Measurements from ENCODE around the gene PRLR.
A peak's percentile ranks its signal among the peaks of the same experiment; 100 is the strongest.

PRLR gene

DNA sequence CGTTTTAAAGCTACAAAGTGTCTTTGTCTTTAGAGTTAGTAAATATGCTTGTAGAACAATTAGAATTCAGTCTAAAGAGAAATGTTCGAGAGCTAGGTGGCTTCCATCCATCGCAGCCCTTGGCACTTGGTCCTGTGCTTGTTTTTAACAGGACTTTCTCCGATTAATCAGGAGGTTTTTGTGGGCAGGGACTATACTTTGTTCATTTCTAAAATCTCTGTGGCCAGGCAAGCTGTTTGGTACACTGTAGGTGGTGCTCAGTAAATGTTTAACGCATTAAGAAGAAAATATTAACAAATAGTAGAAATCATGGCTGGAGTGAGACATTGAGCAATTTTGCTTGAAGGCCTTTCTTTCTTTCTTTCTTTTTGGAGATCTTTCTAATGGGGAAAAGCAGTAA, 203.3 kb downstream of the PRLR start:
- no peak for DNase-seq

DNA sequence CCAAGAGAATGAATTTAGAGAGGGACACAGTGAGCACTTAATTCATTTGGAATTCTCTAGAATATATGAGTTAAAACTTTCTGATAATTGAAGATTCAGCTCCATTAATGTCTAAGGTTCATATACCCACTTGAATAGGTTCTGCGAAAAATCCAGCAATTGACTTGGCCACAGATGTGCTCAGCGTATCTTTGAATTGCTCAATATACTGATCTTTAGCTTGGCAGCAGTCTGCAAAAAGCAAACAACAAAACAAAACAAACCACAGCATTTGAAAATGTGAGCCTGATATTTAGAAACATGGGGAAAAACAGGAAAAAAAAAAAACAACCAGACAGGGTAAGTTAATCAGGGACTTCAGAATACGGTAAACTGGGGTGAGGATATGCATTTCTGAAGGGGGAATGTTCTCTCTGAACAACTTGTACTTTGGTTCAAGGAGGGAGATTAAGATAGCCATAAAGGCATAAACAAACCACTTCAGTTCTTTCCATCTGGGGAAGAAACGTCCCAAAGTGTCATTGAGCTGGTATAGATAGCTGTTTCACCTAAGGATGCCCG, 203.9 kb downstream of the PRLR start:
- no peak for DNase-seq

DNA sequence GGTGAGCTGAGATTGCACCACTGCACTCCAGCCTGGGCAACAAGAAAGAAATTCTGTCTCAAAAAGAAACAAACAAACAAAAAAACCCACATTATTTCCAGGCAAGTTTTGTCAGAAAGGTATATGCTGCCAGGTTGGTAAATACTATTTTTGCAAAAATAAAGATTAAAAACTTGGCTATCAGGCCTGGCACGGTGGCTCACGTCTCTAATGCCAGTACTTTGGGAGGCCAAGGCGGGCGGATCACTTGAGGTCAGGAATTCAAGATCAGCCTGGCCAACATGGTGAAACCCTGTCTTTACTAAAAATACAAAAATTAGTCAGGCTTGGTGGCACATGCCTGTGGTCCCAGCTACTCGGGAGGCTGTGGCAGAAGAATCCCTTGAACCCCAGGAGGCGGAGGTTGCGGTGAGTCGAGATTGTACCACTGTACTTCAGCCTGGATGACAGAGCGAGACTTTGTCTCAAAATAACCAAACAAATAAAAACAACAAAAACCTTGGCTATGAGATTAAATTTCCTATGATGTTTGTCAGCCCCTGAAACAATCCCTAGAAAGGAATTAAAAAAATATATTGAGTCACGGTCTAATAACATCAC, 205.3 kb downstream of the PRLR start:
- no peak for DNase-seq

GRCh38 chr5:35023391-35024178, 206.7 kb downstream of the PRLR start:
- DNase-seq = no peak

DNA sequence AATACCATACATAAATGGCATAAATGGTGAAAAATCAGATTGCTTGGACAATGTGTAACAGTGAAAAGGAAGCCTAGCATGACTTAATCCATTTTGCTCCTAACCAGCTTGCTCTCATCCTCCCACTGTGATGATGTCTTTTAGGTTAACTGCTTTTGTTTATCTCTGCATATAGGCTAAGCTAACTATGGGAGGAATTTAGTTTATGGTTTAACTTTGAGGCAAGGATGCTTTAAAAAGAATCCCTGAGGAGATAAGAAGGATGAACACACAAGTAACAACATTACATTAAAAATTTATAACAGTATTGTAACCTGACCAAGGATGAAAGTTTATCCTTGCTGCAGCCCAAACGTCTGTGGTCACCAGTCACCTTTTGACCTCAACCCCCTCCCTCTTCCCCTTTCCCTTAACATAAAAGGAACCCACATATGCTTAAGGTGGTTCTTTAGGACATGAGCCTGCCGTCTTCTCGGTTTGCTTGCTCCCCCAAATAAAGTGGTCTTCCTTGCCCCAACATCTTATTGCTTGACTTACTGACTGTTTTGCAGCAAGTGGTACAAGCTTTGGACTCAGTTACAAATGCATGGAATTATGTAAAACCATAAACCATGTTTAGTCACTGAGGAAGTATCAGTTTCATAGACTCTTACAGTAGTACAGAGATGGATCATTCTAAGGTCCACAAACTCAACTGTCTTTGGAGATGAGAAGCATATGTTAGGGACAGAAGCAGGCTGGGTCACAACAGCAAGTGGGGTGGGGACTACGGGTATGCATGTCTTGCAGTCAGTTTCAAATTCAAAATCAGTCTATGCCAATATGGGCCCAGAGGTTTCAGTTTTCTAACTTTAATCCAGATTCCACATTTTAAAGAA, 213.9 kb downstream of the PRLR start:
- DNase-seq = peak; percentile 15

DNA sequence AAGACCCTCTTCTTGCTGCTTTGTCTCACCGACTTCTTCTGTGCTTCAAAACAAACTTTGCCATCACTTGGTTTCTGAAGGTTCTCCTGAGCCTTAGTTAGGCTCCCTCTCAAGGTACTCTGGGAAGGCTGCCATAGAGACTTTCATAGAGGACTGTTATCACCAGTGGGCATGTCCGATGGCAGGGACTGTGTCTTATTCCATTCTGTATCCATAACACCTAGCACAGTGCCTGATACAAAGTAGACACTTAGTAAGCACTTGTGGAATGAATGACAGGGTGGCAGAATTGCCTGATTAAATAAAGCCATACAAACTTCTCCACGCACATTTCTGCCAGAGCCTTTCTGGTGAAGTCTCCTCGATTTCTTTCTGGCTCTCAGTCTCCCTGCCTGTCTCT, 215.2 kb downstream of the PRLR start:
- no peak for DNase-seq

DNA sequence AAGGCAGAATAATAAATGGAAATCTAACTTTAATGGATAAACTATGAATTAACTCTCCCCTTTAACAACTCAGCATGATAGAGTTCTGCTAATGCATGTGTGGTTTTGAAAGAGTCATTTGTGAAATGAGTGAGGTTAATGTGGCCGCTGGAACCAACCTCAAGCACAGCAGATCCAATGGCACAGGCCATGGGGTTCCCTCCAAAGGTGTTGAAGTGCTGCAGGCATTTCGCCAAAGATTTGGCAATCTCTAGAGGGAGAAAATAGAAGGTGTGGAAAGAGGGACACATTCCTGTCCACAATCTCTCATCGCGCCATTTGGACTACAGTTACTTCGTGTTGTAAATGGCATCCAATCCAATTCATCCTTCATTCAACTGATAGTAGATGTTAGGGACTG, 217.5 kb downstream of the PRLR start:
- DNase-seq = peak; percentile 16

- no peak for DNase-seq
Observed at GRCh38 chr5:35012365-35012764, 217.9 kb downstream of the PRLR start.

DNA sequence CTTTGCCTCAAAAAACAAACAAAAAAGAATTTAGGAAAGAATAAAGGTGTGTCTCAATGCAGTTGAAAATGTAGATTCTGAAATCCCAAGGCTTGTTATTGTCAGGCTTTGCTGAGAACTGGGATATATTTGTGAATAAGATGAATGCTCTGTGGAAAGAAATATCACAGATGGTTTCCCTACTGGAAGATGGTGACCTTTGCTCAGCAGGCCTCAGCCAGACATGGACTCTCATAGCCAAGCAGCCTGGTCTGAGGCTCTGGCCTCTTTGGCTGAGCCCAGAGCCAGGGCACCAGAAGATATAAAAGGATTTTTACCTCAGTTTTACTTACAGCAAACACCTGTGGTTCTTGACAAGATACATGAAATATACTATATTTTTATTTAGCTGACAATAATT, 219.6 kb downstream of the PRLR start:
- no peak for DNase-seq

- no peak for DNase-seq
Observed at GRCh38 chr5:35009657-35010056, 220.6 kb downstream of the PRLR start.

GRCh38 chr5:35009019-35009418, 221.3 kb downstream of the PRLR start:
- no peak for DNase-seq

GRCh38 chr5:35004771-35005170, 225.5 kb downstream of the PRLR start:
- no peak for DNase-seq

GRCh38 chr5:35004200-35004599, 226.1 kb downstream of the PRLR start:
- DNase-seq = no peak

DNA sequence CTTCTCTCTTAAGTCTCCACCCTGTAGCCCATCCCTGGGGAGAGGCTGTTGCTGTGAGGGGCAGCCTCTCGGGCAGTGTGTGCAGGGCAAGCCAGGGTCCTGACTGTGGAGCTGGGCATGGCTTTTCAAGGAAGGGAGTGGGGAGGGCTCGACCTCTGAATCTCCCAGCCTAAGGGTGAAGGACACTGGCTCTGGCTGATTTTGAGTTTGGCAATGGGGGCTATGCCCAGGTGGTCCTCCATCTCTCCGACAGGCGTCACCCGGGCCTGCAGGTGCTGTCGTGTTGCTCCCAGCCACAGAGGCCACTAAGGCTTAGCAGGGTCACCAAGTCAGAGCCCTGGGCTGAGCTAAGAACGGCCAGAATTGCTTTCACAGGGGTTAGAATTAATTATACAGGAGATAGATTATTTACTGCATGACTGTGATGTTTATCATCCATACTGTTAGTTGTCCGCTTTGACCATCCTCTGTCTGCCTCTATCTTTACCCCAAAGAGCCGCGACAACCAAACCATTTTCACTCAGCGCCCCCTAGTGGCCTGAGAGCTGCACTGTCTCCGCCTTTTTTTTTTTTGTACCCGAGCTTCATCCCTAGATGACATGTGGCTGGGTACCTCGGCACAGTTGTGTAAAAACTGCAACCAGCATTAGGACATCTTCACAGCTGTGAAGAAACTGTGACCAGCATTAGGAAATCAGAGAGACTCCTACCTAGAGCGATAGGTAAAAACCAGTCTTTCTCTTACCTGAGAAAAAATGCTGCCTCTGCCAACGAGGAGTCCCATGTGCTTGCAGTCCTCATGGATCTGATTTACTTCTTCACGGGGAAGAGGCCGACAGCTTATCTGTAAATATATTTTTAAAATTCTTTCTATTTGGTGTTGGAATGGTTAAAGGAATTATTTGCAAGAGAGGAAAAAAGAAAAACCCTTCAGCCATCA, 227.0 kb downstream of the PRLR start:
- DNase-seq = peak; percentile 63

- DNase-seq = no peak
Observed at GRCh38 chr5:35002459-35002858, 227.8 kb downstream of the PRLR start.

DNA sequence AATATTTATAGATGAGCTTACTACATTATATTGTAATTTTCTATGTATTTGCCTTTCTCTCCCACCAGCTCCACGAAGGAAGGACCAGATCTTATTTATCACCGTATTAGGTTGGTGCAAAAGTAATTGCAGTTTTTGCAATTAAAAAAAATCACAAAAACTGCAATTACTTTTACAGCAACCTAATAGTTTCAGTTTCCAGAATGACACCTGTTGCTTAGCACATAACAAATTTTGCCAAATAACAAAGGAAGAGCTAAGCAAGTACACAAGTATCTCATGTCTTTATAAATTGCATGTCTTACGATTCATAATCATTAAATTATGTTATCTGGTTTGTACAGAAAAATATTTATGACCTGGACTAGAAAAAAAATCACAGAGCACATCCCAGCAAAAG, 228.4 kb downstream of the PRLR start:
- no peak for DNase-seq
